NCI-H1105 (cell line): ENCODE data around the gene EVI2B.
"Not testable (repeated sequence)": the region's sequence is repeated elsewhere in the genome, so short reads cannot be mapped to it uniquely, and the experiment has no call there.

Experiments
- DNase-seq: peaks from one replicate; lab custom pipeline; 2025; lab: John Stamatoyannopoulos, UW

EVI2B gene

DNA sequence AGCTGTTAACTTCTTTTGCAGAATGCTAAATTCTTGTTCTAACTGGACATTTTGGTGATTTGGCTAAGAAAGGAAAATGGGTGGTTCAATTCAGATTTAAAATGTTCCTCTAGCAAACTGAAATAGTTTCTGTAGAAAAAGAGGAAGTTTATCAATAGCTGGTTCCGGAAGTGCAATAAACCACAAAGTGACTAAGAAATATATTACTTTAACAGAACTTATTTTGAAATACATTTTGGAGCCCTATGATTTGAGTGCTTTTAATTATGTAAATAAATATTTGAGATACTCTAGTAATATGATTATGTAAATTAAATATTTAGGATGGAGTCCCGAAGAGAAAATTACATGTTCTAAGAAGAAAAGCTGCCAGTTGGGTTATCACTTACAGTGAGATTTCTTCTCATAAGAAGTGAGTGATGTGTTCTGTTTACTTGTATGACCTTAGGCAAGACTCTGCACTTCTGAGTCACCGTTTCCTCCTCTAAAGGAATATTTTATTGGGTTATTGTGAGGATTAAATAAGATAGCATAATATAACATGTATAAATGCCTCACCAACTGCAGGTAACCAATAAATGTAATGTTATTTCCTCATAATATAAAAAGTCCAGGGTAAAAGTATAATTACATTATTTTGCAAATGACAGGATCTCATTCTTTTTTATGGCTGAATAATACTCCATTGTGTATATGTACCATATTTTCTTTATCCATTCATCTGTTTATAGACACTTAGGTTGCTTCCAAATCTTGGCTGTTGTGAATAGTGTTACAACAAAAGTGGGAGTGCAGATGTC, at the start of gene EVI2B:
TSS of gene EVI2B (minus strand) at position 73 of the 800 bp plus-strand sequence. CDS start 8,445 bp downstream, outside the sequence.
- DNase-seq: no peak

DNA sequence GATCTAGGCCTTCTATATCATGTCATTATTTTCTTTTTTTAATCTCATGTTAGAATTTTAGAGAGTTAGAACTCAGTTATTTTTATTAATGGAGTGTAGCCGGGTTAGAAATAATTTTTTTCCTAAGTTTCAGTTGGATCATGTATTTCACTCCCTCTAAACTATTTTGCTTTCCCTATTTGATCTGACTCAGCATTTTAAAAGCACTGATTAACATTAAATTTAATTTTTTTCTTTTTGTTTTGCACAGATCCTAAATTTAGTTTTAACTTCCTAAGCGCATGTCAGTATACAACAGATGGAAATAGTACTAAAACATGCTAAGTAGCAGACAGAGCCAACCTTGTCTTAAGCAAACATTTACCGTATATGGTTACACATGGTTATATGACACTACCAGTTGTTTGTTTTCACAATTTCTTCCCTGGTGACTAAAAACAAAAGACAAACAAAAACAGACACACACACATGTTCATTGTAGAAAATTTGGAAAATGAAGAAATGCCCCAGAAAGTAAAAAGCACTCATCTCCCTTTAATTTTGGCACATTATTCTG, 44.1 kb upstream of the EVI2B start:
- no peak for DNase-seq

GRCh38 chr17:31357091-31357490, 43.2 kb upstream of the EVI2B start:
- DNase-seq: no peak

GRCh38 chr17:31355935-31356334, 42.1 kb upstream of the EVI2B start:
- no peak for DNase-seq

DNA sequence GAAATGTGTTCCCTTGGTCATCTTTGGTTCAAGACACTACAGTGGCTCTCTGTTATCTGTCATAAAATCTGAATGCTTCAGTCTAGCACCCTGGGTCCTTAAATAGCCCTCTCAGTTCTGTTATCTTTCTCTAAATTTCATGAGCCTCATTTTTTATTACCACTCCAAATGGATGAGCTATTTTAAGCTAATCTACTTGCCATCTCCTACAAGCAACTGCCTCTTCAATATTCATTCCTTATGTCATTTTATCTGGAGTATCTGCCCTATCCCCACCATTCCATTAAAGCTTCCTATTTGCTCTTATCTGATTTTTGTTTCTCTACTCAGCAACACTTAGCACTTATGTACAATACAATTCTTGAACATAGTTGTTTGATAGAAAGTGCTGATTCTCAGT, 35.6 kb upstream of the EVI2B start:
- no peak for DNase-seq

GRCh38 chr17:31345191-31345747, 31.4 kb upstream of the EVI2B start:
- not testable (repeated sequence) for DNase-seq

- DNase-seq: no peak
Observed at GRCh38 chr17:31339906-31340661, 26.2 kb upstream of the EVI2B start.

DNA sequence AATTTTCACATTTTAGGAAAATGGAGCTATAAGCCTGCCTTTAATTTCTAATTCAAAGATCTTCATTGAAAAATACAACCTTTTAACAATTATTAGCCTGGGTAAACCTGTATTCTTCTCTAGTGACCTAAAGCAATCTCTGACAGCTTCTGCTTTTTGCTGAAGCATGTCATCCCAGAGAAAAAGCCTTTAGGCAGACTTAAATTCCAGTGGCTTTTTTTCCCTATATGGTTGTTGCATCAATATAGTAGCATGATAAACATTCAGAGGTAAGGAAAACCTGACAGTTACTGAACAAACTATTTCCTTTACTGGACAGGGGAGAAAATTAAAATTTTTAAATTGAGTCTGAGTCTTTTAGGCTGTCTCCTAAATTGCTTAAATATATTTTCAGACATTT, 15.4 kb upstream of the EVI2B start:
- DNase-seq: no peak

GRCh38 chr17:31328160-31328535, 14.3 kb upstream of the EVI2B start:
- no peak for DNase-seq

GRCh38 chr17:31327534-31328159, 13.8 kb upstream of the EVI2B start:
- no peak for DNase-seq

DNA sequence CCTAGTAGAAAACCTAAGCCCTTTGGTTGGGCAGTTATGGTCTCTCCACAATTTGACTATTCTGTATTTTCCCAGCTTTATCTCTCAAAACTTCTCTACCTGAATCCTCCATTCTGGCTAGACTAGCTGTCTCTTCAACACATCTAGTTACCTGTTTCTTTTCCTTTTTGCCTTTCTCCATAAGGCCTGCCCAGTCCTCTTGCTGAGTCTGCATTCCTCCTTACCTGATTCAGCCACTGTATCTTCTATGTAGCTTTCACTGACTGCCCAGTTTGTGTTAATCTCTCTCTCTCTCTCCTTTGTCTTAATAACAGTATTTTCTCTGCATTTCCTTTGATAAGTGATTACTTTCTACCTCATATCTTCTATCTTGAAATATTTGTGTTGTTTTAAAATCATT, 9.7 kb upstream of the EVI2B start:
- no peak for DNase-seq

GRCh38 chr17:31321966-31322365, 8.1 kb upstream of the EVI2B start:
- no peak for DNase-seq

DNA sequence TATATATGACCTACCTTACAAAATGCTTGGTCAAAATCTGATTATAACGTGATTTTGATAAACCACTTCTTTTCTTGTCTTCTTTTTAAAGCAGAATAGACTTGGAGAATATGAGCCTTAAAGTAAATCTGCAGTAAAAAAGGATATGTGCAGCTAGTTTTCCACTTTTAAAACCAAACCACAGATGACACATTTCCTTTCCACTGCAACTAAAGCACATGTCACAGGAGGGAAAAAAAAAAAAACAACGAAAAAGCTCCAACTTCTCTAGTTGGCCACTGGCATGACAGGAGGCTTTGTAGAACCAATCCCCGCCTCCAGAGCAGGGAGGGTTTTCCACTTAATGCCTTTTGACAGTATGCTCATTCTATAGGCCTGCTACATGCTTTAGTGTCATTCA, 7.6 kb upstream of the EVI2B start, which contains the start of gene EVI2A:
TSS of gene EVI2A (minus strand) at position 142 of the 400 bp plus-strand sequence. CDS start 2,609 bp downstream, outside the sequence.
- no peak for DNase-seq

DNA sequence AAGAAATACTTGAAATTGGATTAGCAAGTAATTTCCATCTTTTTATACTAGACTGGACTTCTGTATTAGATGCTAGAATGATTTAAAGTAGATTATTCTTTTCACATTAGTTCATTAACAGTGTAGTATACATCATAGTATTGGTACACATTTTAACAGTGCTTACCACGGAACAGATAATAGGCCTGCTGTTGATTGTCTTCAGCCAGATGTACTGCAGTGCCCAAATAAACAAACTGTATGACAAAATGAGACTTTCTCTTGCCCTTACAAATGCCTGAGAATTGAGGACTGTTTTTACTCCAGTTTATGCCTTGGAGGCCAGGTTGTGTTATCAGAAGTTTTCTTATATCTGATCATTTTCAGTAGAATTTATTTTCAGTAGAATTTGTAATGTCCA, 6.9 kb upstream of the EVI2B start:
- no peak for DNase-seq

GRCh38 chr17:31320241-31320640, 6.4 kb upstream of the EVI2B start:
- DNase-seq: no peak

DNA sequence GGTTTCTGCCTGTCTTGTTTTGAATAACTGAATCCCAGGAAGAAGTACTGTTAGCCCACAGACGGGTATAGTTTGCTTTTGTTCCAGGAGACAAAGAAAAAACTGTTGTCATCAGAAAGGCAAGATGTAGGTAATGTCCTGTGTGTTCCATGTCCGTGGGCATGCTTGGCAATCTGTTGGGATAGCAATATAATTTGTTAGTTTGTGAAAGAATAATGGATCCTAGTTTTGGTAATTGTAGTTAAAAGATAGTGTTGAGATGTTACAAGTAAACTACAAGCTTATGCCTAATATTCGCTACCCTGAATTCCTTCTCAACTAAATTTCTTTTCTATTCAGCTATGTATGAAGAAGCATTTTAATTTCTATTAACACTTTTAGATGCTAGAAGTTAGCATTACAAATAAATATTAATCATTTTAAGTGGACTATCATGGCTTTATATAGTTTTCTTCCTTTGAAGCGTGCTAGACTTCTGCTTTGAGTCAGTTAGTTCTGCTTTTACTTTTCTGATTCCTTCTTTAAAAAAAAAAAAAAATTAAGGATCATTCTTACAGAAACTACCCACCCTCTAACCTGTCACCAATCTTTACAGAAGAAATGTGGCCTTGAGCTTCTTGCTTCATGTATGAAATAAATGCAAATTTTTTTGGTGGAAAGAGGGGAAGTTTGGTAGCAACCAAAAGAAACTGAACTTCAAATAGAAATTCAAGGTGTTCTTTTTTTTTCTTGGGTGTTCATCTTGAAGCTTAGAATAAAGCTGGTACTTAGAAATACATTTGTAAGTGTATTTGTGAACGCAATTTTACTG, 5.2 kb upstream of the EVI2B start:
- DNase-seq: no peak

- peak; percentile 27 for DNase-seq
Observed at GRCh38 chr17:31318298-31318801, 4.5 kb upstream of the EVI2B start.

- no peak for DNase-seq
Observed at GRCh38 chr17:31314782-31315100, 887 bp upstream of the EVI2B start.

DNA sequence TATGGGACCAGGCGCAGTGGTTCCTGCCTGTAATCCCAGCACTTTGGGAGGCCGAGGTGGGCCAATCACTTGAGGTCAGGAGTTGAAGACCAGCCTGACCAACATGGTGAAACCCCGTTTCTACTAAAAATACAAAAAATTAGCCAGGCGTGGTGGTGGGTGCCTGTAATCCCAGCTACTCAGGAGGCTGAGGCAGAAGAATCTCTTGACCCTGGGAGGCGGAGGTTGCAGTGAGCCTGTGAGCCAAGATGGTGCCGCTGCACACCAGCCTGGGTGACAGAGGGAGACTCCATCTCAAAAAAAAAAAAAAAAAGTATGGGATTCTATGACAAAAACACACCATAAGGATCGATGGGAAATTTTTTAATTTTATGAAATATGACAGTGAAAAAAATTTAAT, 1.6 kb downstream of the EVI2B start:
- DNase-seq: not testable (repeated sequence)

- no peak for DNase-seq
Observed at GRCh38 chr17:31311526-31311925, 2.3 kb downstream of the EVI2B start.

DNA sequence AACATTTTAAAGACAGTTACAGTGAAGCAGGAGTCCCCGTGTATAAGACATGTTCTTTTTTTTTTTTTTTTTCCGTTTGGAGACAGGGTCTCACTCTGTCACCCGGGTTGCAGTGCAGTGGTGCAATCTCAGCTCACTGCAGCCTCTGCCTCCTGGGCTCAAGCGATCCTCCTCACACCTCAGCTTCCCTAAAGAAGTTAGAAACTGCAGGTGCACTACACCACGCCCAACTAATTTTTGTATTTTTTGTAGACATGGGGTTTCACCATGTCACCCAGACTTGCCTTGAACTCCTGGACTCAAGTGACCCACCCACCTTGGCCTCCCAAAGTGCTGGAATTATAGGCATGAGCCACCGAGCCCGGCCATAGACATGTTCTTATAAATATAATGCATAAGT, 3.0 kb downstream of the EVI2B start:
- no peak for DNase-seq
